CD14-positive monocyte (primary cell): ENCODE data around the gene ENGASE. TPM values are rescaled to one million over a fixed set of nuclear protein-coding genes. Genes with fewer than 3 reads are reported as not detected.

Experiments used
- DNase-seq, 3 donors: peaks; one replicate each; pipeline ENCODE4 v3.0.0-alpha.2; 2011 to 2022
- H2AFZ ChIP-seq: 2 replicates; pipeline ENCODE4 v1.6.0; 2012; ENCODE audit warnings: mild to moderate bottlenecking, low read depth, low read length, inconsistent platforms; ENCODE audit not compliant: insufficient read depth, poor library complexity, severe bottlenecking
- H3K27ac ChIP-seq, 2 donors: 1 replicate in 1 of 2; 2 replicates in 1 of 2; pipeline ENCODE4 v1.5.1; 2012 to 2013; ENCODE audit warnings: low read length in 2 of 2, control low read depth in 1 of 2, inconsistent platforms in 1 of 2, low read depth in 1 of 2, mild to moderate bottlenecking in 1 of 2
- H3K27me3 ChIP-seq, 2 donors: one replicate each; pipeline versions ENCODE4 v1.6.0 to v1.6.1; 2011 to 2013; ENCODE audit warnings: low read length in 2 of 2; ENCODE audit not compliant: control insufficient read depth in 2 of 2, insufficient read depth in 2 of 2
- H3K36me3 ChIP-seq, 2 donors: replicated peaks in 1 of 2; 1 replicate in 1 of 2; 2 replicates in 1 of 2; pipeline versions ENCODE4 v1.5.1 to v1.6.1; 2012 to 2013; ENCODE audit warnings: low read length in 2 of 2, control low read depth in 1 of 2, inconsistent platforms in 1 of 2, mild to moderate bottlenecking in 1 of 2; ENCODE audit not compliant: insufficient read depth in 2 of 2, control insufficient read depth in 1 of 2
- H3K4me1 ChIP-seq, 2 donors: 1 replicate in 1 of 2; 2 replicates in 1 of 2; pipeline versions ENCODE4 v1.5.1 to v1.6.1; 2012 to 2013; ENCODE audit warnings: low read length in 2 of 2, control low read depth in 1 of 2, inconsistent platforms in 1 of 2, mild to moderate bottlenecking in 1 of 2, moderate library complexity in 1 of 2; ENCODE audit not compliant: insufficient read depth in 2 of 2, control insufficient read depth in 1 of 2
- H3K4me2 ChIP-seq: replicated peaks from 2 replicates; pipeline ENCODE3; 2012; ENCODE audit warnings: low read length, moderate library complexity, mild to moderate bottlenecking; ENCODE audit not compliant: poor library complexity, severe bottlenecking; ENCODE audit errors: extremely low read depth
- H3K4me3 ChIP-seq, 3 experiments: fragments of 200-600 bp in 1 of 3; sonication (generic) in 1 of 3; replicated peaks in 1 of 3; 1 replicate in 2 of 3; 2 replicates in 1 of 3; pipeline ENCODE4 v1.5.1; 2011 to 2013; ENCODE audit warnings: low read length in 3 of 3, mild to moderate bottlenecking in 3 of 3, control low read depth in 2 of 3, low read depth in 2 of 3, inconsistent platforms in 1 of 3, moderate library complexity in 1 of 3
- H3K79me2 ChIP-seq: 2 replicates; pipeline ENCODE4 v1.6.0; 2012; ENCODE audit warnings: mild to moderate bottlenecking, control low read depth, inconsistent platforms, low read length, moderate library complexity; ENCODE audit not compliant: insufficient read depth
- H3K9ac ChIP-seq: 2 replicates; pipeline ENCODE4 v1.6.0; 2017; ENCODE audit warnings: low read length, mild to moderate bottlenecking; ENCODE audit not compliant: insufficient read depth, poor library complexity, severe bottlenecking
- H3K9me3 ChIP-seq, 2 donors: replicated peaks in 1 of 2; 1 replicate in 1 of 2; 2 replicates in 1 of 2; pipeline versions ENCODE4 v1.5.1 to v1.6.1; 2012 to 2013; ENCODE audit warnings: low read length in 2 of 2, control low read depth in 1 of 2; ENCODE audit not compliant: control insufficient read depth in 1 of 2, insufficient read depth in 1 of 2
- H4K20me1 ChIP-seq: 2 replicates; pipeline ENCODE4 v1.6.0; 2012; ENCODE audit warnings: mild to moderate bottlenecking, low read length, control low read depth, moderate library complexity; ENCODE audit not compliant: insufficient read depth
- H3K27ac Mint-ChIP-seq, 7 donors: one replicate each; pipeline ENCODE4 v1.8.0; 2020; ENCODE audit warnings: mild to moderate bottlenecking in 7 of 7, mixed read lengths in 7 of 7, moderate library complexity in 6 of 7, inconsistent platforms in 2 of 7
- H3K27me3 Mint-ChIP-seq, 3 donors: one replicate each; pipeline ENCODE4 v1.8.0; 2021 to 2022; ENCODE audit warnings: low read depth in 3 of 3, mild to moderate bottlenecking in 3 of 3, mixed read lengths in 3 of 3, moderate library complexity in 3 of 3, inconsistent platforms in 1 of 3
- H3K36me3 Mint-ChIP-seq, 2 donors: one replicate each; pipeline ENCODE4 v1.8.0; 2020; ENCODE audit warnings: mixed read lengths in 2 of 2, inconsistent platforms in 1 of 2, mild to moderate bottlenecking in 1 of 2
- H3K4me1 Mint-ChIP-seq: one replicate; pipeline ENCODE4 v1.8.0; 2020; ENCODE audit warnings: mild to moderate bottlenecking, mixed read lengths
- H3K4me3 Mint-ChIP-seq, 2 donors: one replicate each; pipeline ENCODE4 v1.8.0; 2020; ENCODE audit warnings: mild to moderate bottlenecking in 2 of 2, mixed read lengths in 2 of 2, moderate library complexity in 1 of 2
- H3K9me3 Mint-ChIP-seq, 7 donors: one replicate each; pipeline ENCODE4 v1.8.0; 2020 to 2022; ENCODE audit warnings: mixed read lengths in 7 of 7, mild to moderate bottlenecking in 6 of 7, moderate library complexity in 6 of 7, inconsistent platforms in 2 of 7
- WGBS: methylation state at CpG from one replicate; pipeline ENCODE4 v1.1.5; 2013; ENCODE audit warnings: missing lambda C conversion rate; ENCODE audit not compliant: insufficient coverage; 5-methylcytosine and 5-hydroxymethylcytosine counted together
- intact Hi-C, 2 donors: fragments of 100-400 bp; cut with micrococcal nuclease; formaldehyde crosslinking; loops; one replicate each; pipeline versions ENCODE4 v1.15.0 to v1.15.1; 2023
- polyA plus RNA-seq, 3 donors: library from polyadenylated mRNA; depleted of rRNA in 1 of 3; unstranded in 2 of 3; stranded (reverse) in 1 of 3; fragments of 300-500 nt in 2 of 3; fragments of >200 nt in 1 of 3; fragmentation: Illumina TruSeq in 2 of 3; gene quantifications; 1 replicate in 2 of 3; 2 replicates in 1 of 3; pipeline ENCODE4 v1.2.3, GENCODE V29; 2012 to 2021
- TF ChIP-seq, protein P1 (sequence below): fragments of 200-600 bp; IDR thresholded peaks from one replicate; pipeline ENCODE4 v1.8.0; 2022; ENCODE audit warnings: antibody characterized with exemption, mild to moderate bottlenecking

The ENGASE gene
- polyA plus RNA-seq, 3 donors = 2.6 to 150 (median 3.0) TPM

DNA sequence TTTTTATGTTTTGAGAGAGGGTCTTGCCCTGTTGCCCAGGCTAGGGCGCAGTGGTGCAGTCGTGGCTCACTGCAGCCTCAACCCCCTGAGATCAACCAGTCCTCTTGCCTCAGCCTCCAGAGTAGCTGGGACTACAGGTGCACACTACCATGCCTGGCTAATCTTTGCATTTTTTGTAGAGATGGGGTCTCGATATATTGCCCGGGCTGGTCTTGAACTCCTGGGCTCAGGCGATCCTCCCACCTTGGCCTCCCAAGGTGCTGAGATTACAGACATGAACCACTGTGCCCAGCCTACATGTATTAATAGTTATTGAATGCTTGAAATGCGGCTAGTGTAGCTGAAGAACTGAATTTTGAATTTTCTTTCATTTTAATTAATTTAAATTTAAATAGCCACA, 38.4 kb upstream of the ENGASE start:
- Histone ChIP-seq H3K9me3 (no peaks in the 10 kb centered on the region), H3K27ac (no peak overlapping the region), H3K4me1 (peaks cover 14 to 16% of the 10 kb centered on the region in 2 donors), H2AFZ (no peak overlapping the region), H4K20me1 (no peaks in the 10 kb centered on the region), H3K4me3 (peak overlapping the region in 1 of 3 experiments; percentile 20), H3K4me2 (peak overlapping the region; percentile 44), H3K79me2 (no peaks in the 10 kb centered on the region), H3K27me3 (peaks cover 0 to 20% of the 10 kb centered on the region in 2 donors), H3K36me3 (no peaks in the 10 kb centered on the region), H3K9ac (no peak overlapping the region)
- H3K27me3 Mint-ChIP-seq = peaks cover 37 to 67% (median 44%) of the 10 kb centered on the region in 3 donors
- no CpG with 5 or more reads among the region's 6 CpGs for WGBS
- no peak for DNase-seq
- intact Hi-C loops = no loop called here
- H3K36me3 Mint-ChIP-seq = no peaks in the 10 kb centered on the region
- peaks cover 22% of the 10 kb centered on the region for H3K4me1 Mint-ChIP-seq
- H3K4me3 Mint-ChIP-seq = peak overlapping the region in 1 of 2 donors; percentile 26
- TF ChIP-seq, protein P1, sequence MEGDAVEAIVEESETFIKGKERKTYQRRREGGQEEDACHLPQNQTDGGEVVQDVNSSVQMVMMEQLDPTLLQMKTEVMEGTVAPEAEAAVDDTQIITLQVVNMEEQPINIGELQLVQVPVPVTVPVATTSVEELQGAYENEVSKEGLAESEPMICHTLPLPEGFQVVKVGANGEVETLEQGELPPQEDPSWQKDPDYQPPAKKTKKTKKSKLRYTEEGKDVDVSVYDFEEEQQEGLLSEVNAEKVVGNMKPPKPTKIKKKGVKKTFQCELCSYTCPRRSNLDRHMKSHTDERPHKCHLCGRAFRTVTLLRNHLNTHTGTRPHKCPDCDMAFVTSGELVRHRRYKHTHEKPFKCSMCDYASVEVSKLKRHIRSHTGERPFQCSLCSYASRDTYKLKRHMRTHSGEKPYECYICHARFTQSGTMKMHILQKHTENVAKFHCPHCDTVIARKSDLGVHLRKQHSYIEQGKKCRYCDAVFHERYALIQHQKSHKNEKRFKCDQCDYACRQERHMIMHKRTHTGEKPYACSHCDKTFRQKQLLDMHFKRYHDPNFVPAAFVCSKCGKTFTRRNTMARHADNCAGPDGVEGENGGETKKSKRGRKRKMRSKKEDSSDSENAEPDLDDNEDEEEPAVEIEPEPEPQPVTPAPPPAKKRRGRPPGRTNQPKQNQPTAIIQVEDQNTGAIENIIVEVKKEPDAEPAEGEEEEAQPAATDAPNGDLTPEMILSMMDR = no peak
- H3K9me3 Mint-ChIP-seq = peaks cover 0 to 2% (median 0%) of the 10 kb centered on the region in 7 donors
- no peak overlapping the region for H3K27ac Mint-ChIP-seq

DNA sequence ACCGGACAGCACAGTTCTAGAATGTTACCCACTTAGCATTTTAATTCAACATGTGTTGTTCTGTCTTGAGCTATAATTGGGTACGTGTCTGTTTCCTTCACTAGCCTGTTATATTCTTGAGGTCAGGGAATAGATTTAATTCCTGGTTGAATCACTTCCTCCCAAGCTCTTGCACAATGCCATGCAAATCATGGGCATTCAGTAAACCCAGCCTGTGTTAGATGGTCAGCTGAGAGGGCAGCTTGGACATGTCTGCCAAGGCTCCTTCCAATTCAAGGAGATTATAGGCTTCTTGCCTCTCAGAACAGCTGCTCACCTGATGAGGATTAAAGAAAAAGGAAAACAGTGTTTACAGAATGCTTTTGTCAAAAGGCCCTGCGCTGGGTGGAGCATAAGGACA, 38.0 kb upstream of the ENGASE start:
- peak overlapping the region in 3 of 7 donors; percentile 42 to 73 (median 68) for H3K27ac Mint-ChIP-seq
- peaks cover 0 to 2% (median 0%) of the 10 kb centered on the region in 7 donors for H3K9me3 Mint-ChIP-seq
- Histone ChIP-seq H3K36me3 (no peaks in the 10 kb centered on the region), H4K20me1 (no peaks in the 10 kb centered on the region), H3K4me3 (peak overlapping the region in 1 of 3 experiments; percentile 20), H3K9me3 (no peaks in the 10 kb centered on the region), H2AFZ (no peak overlapping the region), H3K79me2 (no peaks in the 10 kb centered on the region), H3K4me2 (peak overlapping the region; percentile 44), H3K27ac (no peak overlapping the region), H3K4me1 (peaks cover 14 to 16% of the 10 kb centered on the region in 2 donors), H3K9ac (no peak overlapping the region), H3K27me3 (peaks cover 0 to 20% of the 10 kb centered on the region in 2 donors)
- peak; percentile 66 to 88 (median 77) for DNase-seq
- H3K4me1 Mint-ChIP-seq = peaks cover 22% of the 10 kb centered on the region
- peaks cover 33 to 63% (median 42%) of the 10 kb centered on the region in 3 donors for H3K27me3 Mint-ChIP-seq
- 78% methylated on average over 1 of the region's 3 CpGs for WGBS
- intact Hi-C loops = no loop called here
- H3K36me3 Mint-ChIP-seq = no peaks in the 10 kb centered on the region
- H3K4me3 Mint-ChIP-seq = peak overlapping the region in 1 of 2 donors; percentile 51
- TF ChIP-seq, protein P1 = no peak
